Stimulated activated CD4-positive, alpha-beta T cell treated with anti-CD3 and anti-CD28 coated beads, Interleukin-15, amount 100 ng/mL, for 24 hours (primary cell): Measurements from ENCODE around the gene NFIX.
"Not testable (repeated sequence)": the region's sequence is repeated elsewhere in the genome, so short reads cannot be mapped to it uniquely, and the experiment has no call there.

Experiments used
- DNase-seq: peaks from one replicate; pipeline ENCODE4 v3.0.0-alpha.2; 2020

NFIX gene

GRCh38 chr19:12959481-12959880 lies 35.8 kb upstream of the NFIX start:
- no peak for DNase-seq

GRCh38 chr19:12965017-12965811 lies 30.1 kb upstream of the NFIX start:
- peak; percentile 88 for DNase-seq

GRCh38 chr19:12965812-12966135 lies 29.5 kb upstream of the NFIX start:
- DNase-seq = no peak

GRCh38 chr19:12967907-12968306 lies 27.4 kb upstream of the NFIX start:
- no peak for DNase-seq

GRCh38 chr19:12969292-12969988 lies 25.8 kb upstream of the NFIX start, which contains the start of gene DAND5:
TSS of gene DAND5 (plus strand) at chr19:12969576. CDS start at chr19:12969661, 85 bp downstream.
- no peak for DNase-seq

GRCh38 chr19:12970070-12970820 lies 25.0 kb upstream of the NFIX start:
- no peak for DNase-seq

- DNase-seq = no peak
Measured at GRCh38 chr19:12973236-12973635, 22.0 kb upstream of the NFIX start.

GRCh38 chr19:12974301-12975220 lies 20.7 kb upstream of the NFIX start:
- no peak for DNase-seq

GRCh38 chr19:12975221-12975741 lies 20.0 kb upstream of the NFIX start:
- no peak for DNase-seq

- DNase-seq = not testable (repeated sequence)
Measured at GRCh38 chr19:12976109-12976508, 19.2 kb upstream of the NFIX start.

GRCh38 chr19:12979974-12980373 lies 15.3 kb upstream of the NFIX start:
- no peak for DNase-seq

GRCh38 chr19:12982648-12983047 lies 12.6 kb upstream of the NFIX start:
- DNase-seq = no peak

- no peak for DNase-seq
Measured at GRCh38 chr19:12983091-12983490, 12.2 kb upstream of the NFIX start.

- peak; percentile 83 for DNase-seq
Measured at GRCh38 chr19:12983542-12984142, 11.6 kb upstream of the NFIX start.

- no peak for DNase-seq
Measured at GRCh38 chr19:12984143-12984627, 11.1 kb upstream of the NFIX start.

- DNase-seq = no peak
Measured at GRCh38 chr19:12984683-12985048, 10.6 kb upstream of the NFIX start.

GRCh38 chr19:12985049-12985776 lies 10.1 kb upstream of the NFIX start:
- no peak for DNase-seq

- DNase-seq = no peak
Measured at GRCh38 chr19:12986726-12987125, 8.5 kb upstream of the NFIX start.

GRCh38 chr19:12987190-12987589 lies 8.1 kb upstream of the NFIX start:
- no peak for DNase-seq

GRCh38 chr19:12987781-12988180 lies 7.5 kb upstream of the NFIX start:
- no peak for DNase-seq

GRCh38 chr19:12990431-12990830 lies 4.8 kb upstream of the NFIX start:
- DNase-seq = no peak
